HG03457 (cell line): ENCODE data around the gene IL4R.
A peak's percentile ranks its signal among the peaks of the same experiment; 100 is the strongest.

Experiments
- ATAC-seq: cut with Tn5 transposase; IDR thresholded peaks from one replicate; pipeline ENCODE4 v1.9.1; 2021; ENCODE audit warnings: moderate number of reproducible peaks; ENCODE audit not compliant: unreplicated experiment

IL4R gene

GRCh38 chr16:27353853-27354252 is 40.1 kb downstream of the IL4R start:
- ATAC-seq = no peak

DNA sequence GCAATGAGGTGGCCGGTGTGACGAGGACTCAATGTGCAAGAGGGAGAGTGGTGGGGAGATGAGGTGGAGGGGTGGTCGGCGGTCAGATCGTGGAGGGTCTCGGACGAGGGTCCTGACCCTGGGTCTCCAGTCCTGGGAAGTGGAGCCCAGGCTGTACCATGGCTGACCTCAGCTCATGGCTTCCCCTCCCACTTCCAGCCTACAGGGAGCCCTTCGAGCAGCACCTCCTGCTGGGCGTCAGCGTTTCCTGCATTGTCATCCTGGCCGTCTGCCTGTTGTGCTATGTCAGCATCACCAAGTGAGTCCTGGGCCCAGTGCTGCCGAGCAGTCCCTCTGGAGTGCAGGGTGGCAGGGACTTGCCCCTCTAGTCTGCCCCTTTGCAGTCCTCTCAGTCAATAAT is 41.8 kb downstream of the IL4R start:
- ATAC-seq = no peak

GRCh38 chr16:27356794-27357193 is 43.0 kb downstream of the IL4R start:
- ATAC-seq = no peak

DNA sequence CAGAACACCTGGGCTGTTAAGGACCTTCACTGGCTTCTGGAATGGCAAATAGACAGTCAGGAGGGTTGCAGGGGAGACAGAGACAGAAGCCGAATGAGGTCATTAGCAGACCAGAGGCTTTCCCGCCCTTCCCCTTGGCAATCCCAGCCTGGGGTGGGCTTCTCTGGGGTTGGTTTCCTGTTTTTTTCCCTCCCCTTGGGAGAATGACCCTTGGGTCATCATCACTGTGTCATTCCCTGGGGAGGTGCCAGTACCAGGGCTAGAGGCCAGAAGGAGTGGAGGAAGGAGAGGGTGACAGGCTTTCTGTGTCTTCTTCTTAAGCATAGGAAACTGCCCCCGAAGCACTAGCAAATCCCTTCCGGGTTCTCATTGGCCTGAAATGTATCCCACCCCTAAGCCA is 45.3 kb downstream of the IL4R start:
- no peak for ATAC-seq

DNA sequence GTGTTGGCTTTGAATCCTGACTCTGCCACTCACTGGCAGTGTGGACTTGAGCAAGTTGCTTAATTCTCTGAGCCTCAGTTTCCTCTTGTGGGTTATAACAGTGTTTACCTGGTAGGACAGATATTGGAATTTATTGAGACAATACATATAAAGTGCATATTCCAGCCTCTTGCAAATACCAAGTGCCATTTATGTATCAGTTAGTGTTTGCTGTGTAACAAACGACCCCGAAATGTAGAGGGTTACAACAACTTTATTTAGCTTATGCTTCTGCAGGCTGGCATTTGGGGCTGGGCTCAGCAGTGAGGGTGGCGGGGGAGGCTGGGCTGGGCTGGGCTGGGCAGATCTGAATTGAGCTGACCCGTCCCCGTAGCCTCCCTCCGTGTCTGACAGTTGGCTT is 45.8 kb downstream of the IL4R start:
- no peak for ATAC-seq

DNA sequence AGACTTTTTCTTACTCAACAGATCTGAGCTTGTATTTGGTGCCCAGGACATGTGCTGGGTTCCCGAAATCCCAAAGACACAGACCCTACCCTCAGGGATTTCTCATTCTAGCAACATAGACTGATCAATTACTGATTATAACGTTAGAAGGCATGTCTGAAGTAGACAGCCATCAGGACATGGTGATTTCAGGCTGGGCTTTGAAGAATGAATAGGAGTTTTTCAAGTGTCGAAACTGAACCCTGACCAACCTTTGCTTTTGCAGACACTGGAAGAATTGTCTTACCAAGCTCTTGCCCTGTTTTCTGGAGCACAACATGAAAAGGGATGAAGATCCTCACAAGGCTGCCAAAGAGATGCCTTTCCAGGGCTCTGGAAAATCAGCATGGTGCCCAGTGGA is 48.2 kb downstream of the IL4R start:
- ATAC-seq = no peak

- ATAC-seq = no peak
These were observed 48.9 kb downstream of the IL4R start for GRCh38 chr16:27362570-27363245.

GRCh38 chr16:27363246-27363632 is 49.5 kb downstream of the IL4R start:
- ATAC-seq = no peak

- no peak for ATAC-seq
These were observed 50.0 kb downstream of the IL4R start for GRCh38 chr16:27363797-27364196.

DNA sequence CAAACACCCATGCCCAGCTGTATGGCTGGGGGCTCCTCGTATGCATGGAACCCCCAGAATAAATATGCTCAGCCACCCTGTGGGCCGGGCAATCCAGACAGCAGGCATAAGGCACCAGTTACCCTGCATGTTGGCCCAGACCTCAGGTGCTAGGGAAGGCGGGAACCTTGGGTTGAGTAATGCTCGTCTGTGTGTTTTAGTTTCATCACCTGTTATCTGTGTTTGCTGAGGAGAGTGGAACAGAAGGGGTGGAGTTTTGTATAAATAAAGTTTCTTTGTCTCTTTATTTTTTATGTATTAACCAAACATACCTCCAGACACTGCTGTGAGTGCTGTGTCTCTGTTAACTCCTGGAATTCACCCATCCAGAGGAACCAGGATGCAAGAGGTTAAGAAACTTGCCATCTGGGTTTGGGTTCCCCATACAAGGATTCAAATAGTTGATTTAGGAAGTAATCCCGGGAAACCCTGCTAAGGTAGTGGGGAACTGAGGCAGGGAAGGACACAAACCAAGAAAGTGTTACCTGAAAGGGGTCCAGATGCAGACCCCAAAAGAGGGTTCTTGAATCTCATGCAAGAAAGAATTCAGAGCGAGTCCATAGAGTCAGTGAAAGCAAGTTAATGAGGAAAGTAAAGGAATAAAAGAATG is 50.8 kb downstream of the IL4R start:
- ATAC-seq = no peak

- ATAC-seq = no peak
These were observed 51.6 kb downstream of the IL4R start for GRCh38 chr16:27365142-27366089.

DNA sequence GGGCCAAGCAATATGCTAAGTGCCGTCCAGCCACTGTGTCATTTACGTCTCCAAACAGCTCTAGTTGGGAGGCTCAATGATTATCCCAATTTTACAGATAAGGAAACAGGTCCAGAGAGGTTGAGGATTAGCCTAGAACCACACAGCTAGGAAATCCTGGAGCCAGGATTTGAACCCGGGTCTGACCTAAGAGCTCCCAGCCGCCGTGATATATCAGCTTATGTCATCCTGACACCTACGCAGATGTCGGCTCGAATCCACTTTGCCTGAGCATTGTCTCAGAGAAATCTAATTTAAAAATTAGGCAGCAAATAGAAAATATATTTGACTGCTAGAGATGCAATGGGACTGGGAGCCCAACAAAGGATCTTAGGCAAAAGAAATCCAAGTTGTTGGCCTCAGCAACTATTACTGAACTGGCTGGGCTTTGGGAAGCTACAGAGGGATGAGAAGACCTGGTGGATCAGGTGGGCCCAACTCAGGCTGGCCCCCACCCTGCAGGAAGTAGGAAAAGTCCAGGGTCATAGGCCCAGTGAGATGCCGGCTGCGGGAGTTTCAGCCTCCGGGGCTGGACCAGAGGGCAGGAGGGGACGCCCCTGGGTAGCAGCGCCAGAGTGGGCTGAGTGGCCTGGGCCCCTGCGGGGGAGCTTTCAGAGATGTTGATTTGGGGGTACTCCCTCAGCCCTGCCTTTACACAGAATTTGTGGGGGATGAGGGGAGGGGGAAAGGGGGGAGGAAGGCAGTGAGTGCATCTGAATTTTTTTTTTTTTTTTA is 53.1 kb downstream of the IL4R start:
- ATAC-seq = peak; percentile 1

DNA sequence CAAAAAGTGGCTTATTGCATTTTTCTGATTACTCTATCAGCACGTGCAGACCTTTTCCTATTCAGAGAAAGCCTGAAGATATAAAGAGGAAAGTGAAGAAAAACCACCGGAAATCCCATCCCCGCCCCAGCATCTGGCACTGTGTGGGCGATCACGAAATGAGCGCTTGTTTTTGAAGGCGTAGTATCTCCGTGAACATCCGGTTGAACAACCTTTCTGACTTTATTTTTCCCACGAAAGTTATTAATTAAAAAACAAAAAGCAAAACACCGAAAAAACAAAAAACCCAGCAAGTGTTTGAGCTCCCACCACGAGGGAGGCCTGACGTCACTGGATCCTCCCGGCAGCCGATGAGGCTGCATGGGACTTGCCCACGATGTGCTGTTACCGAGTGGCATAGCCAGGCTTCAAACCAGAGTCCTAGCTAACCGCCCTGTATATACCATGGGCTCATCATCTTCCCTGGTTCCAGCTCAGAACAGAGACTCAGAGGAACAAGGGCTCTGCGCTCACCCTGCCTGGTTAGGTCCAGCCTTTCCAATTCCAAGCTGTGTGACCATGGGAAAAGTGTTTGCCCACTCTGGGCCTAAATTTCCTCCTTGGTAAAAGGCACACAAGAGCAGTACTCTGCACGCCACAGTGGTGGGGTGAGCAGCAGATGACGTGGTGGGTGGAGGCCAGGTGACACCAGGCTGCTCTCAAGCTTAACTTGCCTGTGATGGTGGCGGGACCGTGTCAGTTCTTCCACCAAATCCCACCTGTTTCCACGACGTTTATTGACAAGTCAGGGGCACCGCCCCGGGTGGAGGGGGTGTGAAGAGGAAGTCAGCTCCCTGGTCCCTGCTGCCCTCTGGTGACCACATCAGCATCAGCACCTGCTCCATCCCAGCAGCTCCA is 53.9 kb downstream of the IL4R start:
- peak; percentile 64 for ATAC-seq

DNA sequence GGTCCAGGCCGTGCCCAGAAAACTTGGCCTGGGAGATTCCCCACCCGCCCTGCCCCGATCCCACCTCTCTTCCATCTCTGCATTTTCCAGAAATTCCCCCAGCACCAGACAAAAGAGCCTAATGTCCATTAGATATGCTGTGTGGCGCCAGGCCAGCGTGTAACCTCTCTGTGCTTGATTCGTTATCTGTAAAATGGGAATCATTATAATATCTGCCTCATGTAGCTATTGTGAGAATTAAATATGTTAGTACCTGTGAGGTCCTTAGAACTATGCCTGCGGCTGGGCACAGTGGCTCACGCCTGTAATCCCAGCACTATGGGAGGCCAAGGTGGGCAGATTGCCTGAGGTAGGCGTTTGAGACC is 54.6 kb downstream of the IL4R start:
- ATAC-seq = no peak

DNA sequence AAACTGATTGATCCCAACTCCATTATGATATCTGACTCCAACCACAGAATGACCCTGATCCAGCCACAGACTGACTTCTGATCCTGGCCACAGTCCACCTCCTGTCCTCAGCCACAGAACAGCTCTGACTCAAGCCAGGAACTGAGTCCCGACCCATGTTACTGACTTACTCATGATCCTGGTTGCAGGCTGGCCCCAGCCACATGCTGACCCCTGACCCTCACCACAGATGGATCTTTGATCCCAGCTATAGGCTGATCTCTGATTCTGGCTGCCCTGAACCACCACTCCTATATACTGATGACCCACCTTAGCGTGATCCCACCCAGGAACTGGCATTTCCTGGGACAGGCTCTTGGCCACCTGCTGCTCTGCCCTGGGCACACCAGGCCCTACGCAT is 56.0 kb downstream of the IL4R start:
- no peak for ATAC-seq

- ATAC-seq = no peak
These were observed 56.5 kb downstream of the IL4R start for GRCh38 chr16:27370318-27370717.

DNA sequence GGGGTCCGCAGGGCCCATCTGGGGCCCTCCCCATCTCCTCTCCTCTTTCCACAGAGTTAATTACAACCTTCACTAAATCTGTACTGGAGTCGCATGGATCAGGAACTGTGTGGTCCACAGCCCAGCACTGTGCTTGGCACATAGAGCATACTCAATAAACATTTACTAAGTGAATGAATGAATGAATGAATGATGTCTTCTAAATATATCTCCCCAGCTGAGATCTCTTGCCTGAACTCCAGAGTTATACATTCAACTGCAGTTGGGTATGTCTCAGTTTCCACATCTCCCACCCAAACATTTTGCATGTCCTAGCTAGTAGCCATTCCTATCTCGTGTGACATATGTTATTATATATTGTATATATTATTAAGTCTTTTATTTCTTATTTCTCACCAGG is 59.5 kb downstream of the IL4R start:
- no peak for ATAC-seq

- ATAC-seq = peak; percentile 24
These were observed 60.5 kb downstream of the IL4R start for GRCh38 chr16:27374221-27374803.

GRCh38 chr16:27374804-27375425 is 61.1 kb downstream of the IL4R start:
- peak; percentile 30 for ATAC-seq
